DMS53 treated with DMSO at 0.1 percent for 48 hours (cell line): ENCODE data around the gene PKP2.
"Not testable (repeated sequence)": the region's sequence is repeated elsewhere in the genome, so short reads cannot be mapped to it uniquely, and the experiment has no call there.

Source experiments
- DNase-seq: peaks from one replicate; lab custom pipeline; 2025; ENCODE audit not compliant: unreplicated experiment; lab: John Stamatoyannopoulos, UW

The PKP2 gene

DNA sequence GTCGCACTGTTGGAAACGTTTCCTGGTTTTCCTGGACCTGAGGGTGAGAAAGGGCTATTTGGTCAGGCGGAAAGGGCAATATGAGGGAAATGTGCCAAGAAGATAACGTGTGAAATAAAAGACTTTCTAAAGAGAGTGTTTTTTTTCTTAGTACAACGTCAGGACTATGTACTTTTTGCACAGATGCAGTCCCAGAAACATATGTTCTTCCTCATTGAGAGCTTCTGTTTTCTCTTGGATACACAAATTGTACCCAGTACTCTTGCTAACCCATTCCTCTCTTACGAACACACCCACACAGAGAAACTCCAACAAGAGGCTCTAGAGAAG lies 669 bp upstream of the PKP2 start:
- peak; percentile 37 for DNase-seq

DNA sequence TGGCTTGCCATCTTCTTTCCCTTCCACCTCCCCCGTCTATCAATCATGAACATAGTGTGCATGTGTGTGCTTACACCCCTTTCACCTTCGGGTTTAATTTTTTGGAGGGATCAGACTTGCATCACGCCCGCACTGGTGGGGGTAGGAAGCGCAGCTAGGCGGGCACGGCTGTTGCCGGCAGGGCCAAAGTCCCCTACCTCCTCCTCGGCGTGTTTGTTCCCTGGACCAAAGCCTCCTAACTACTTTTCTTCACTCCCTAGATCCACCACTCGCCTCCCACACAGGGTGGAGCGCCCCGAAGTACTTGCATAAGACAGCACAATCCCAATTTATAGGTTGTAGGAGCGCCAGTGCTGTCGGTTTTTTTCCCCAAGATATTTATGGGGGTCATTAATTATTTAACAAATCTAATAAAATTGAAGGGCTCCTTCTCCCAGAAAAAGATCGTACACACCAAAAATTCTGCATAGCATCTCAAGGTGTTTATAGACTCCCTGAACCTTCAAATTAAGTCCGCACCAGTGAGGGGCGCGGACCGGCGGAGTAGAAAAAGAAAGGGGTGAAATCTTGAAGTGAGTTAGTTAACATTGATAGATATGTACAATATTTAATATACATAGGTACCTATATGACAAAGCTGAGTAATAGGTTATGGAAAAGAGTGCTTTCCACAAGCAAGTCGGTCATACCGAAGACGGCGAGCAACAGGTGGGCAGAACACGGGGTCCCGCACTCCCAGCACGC lies 717 bp downstream of the PKP2 start:
- no peak for DNase-seq

DNA sequence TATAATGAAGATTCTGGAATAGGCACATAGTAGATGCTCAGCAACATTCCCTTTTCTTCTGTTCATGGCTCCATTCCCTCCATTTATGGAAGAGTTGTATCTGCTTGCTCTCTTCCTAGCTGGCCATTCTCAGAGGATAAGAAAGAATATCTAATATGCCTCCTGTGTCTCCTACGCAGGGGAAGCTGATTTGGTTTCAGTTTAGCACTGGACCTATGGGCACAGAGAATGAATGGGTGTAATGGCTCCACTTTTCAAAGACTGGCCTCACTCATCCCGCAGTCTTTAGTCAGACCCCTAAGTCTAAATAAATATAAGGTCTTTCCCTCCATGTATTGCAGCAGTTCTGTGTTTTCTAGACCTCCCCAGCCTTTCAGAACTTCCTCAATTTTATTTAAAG lies 2.0 kb downstream of the PKP2 start:
- no peak for DNase-seq

DNA sequence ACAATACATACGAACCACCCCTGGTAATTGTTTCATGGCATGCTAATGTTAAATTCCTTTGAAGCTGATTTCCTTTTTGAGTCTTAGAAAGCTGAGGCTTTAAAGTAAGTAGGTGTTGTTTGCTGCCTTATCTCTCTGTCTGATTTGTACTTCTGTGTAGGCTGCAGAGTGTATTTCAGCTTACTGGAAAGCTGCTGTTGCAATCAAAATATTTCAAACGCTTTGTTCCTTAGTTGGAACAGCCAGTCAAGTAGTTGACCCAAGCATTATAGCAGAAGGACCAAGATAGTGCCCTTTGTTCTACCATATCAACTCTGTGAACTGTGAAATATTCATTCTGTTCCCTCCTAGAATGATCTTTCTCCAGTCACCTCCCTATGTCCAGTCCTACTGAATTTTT lies 3.1 kb downstream of the PKP2 start:
- no peak for DNase-seq

DNA sequence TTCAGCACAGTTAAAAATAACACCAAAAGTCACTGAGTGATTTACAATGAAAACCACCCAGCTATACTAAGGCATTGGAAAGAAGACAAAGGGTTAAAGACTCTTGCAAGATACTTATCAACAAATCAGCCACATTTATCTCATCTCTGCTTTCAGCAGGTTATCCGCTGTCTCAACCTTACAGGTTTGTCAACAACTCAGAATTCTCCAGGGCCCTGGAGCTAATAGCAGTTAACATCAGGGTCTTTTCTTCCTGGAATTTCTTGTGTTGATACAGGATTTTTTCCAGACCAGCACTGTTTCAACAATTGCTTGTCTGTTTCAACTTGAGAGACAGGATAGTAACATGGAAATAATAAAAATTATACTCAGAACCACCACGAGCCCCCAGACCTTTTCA lies 3.5 kb downstream of the PKP2 start:
- DNase-seq, result no peak

DNA sequence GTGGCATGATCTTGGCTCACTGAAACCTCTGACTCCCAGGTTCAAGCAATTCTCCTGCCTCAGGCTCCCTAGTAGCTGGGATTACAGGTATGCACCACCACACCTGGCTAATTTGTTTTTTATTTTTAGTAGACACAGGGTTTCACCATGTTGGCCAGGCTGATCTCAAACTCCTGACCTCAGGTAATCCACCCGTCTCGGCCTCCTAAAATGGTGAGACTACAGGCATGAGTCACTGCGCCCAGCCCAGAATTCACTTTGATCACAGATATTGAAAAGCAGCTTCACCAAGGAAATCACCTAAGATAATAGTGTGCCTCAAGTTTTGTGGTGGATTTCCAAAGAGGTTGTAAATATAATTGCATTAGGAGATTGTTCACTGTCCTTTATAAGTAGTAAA lies 4.2 kb downstream of the PKP2 start:
- DNase-seq, result not testable (repeated sequence)

DNA sequence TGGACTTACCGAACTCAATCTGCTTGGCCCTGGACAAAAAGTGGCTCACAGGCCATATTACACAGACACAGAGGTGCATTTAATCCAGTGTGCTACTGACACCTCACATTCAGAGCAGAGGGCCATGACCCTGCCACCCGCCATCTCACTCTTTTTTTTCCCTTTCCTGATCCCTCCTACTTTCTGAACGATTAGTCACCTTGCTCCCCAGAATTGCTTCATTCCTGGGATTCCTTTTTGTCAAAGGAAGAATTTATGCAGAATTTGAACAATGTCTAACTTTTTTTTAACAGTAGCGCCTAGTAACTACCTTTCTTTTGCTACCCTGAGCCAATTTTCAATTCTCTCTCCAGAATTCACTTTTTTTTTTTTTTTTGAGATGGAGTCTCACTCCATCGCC lies 4.6 kb downstream of the PKP2 start:
- no peak for DNase-seq

DNA sequence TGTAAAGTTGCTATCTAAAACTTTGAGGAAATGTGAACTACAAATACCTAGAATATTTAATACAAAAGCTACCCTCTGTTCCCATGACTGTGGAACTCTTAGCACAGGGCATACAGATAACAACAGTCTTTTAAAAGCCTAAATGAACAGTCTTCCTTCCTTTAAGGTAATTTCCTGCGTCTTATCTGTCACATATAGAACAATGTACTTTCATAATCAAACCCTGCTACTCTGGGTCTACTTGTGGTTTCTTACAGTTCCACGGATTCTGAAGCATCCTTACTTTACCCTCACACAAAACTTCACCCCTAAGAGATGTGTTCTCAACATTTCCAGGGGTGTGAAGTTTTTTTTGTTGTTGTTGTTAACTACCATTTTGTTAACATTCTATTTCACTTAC lies 5.1 kb downstream of the PKP2 start:
- DNase-seq, result no peak

DNA sequence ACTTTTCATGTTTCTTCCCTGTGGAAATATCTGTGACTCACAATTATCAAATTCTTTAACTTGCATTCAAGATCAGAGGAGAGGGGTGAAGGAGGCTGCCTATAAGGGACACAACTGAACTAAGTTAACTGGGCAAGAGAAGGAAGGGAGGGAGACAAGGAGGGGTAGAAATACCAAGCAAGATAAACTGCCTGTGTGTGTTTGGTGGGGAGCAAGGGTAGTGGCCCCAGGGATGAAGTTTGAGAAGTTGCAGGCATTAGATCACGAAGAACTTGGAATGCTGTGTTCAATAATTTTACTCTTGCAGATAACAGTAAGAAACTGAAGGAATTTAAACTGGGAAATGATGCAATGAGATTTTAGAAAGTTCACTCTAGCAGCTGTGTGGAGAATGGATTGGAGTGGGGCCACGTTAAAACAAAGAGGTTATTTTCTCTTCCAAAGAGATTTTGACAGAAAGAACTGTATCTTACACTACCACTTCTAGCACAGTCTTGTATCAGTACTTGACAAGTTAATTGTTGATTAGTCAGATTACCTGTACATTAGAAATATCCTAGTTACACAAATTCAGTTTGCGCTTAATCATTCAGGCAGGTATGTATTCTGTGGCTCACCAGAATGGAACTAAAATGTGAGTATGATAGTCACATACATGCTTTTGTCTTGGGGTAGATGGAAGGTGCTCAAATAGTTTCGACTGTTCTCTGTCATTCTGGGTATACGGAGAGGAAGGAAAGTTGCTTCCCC lies 7.4 kb downstream of the PKP2 start:
- DNase-seq, result no peak

DNA sequence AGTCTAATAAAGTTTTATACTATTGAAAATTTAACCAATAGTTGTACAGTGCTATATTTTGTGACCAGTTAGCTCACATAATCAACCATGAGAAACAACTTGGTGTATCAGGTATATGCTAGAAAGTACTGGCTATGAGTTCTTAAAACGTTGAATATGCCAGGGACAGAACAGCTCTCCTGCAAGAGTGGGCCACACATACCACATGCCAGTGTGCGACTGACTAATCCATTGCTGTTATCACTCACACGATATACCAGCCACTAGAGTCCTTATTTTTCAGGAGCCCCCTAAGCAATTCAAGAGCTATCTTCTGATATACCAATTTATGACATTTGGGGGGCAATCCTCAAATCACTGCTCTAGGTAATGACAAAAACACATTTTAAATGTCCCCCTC lies 9.5 kb downstream of the PKP2 start:
- no peak for DNase-seq

DNA sequence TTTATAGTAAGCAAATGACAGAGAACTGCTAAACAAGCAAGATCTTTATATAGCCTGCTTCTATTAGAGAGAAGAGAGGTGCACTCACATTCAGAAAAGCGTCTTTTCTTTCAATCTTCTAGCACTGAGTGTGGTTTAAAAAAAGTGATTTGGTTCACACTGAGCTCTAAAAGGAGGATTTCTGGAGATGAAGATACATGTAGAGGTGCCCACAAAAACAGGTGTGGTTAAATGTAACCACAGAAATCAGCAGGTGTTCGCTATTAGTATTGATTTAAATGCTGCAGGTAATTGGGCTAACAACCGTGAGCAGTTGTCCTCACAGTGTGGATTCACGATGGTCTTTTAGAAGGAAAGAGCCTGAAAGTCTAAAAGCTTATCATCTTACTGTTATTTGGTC lies 10.7 kb downstream of the PKP2 start:
- DNase-seq, result no peak

DNA sequence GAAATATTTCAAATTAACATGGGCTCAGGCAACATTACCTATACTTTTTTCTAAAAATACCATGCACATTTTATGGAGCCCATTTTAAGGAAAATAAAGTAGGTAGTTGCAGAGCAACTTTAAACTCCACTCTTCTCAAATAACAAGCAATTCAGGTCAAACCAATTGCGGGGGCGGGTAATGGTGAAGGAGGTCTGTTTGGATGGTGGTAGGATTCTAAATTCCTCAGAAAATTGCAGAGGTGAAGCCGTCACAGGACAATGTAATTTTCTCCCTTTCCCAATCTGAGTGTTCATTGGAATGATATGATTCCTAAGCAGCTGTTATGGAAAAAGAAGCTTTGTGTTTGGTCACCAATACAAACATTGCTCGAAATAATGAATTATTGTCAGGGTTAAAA lies 11.6 kb downstream of the PKP2 start:
- DNase-seq, result no peak

DNA sequence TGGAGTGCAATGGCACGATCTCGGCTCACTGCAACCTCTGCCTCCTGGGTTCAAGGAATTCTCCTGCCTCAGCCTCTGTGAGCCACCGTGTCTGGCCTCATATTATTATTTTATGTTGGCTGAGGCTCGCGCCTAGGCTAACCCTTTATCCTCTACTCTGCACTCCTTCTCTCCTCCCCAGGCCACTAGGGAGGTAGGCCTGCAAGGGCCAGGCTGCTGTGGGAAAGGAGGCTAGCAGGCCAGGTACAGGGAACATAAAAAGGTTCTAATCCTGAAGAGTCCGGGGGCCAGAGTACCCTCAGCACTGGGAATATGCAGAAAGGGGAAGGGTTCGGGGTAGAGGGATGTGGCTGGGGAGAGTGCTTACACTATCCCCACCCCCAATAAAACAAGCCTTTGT lies 14.9 kb downstream of the PKP2 start:
- no peak for DNase-seq

DNA sequence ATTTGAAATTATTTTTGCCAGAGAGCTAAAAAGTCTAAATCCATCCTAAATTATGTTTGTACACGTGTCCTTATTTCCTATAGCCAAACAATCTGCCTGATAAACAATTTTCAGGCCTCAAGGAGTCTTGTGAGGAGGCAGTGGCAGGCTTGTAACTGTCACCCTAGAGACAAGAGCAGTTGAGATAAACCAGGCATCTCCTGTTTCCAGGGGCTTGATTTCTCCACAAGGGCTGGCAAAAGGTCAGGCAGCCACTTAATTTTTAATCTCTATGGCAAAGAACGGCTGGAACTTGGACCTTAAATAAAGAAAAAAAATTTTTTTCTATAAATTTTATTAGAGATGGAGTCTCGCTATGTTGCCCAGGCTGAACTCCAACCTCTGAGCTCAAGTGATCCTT lies 15.5 kb downstream of the PKP2 start:
- DNase-seq, result no peak

DNA sequence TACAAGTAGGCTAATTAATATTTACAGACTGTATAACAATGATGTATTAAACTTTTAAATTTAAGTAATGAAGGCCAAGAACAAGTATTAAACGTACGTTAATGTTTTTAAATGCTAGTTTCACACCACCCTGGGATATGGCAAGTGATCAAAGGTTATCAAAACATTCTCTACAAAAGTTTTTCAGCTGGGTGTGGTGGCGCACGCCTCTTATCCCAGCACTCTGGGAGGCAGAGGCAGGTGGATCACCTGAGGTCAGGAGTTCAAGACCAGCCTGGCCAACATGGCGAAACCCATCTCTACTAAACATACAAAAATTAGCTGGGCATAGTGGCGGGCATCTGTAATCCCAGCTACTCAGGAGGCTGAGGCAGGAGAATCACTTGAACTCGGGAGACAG lies 17.5 kb downstream of the PKP2 start:
- not testable (repeated sequence) for DNase-seq

DNA sequence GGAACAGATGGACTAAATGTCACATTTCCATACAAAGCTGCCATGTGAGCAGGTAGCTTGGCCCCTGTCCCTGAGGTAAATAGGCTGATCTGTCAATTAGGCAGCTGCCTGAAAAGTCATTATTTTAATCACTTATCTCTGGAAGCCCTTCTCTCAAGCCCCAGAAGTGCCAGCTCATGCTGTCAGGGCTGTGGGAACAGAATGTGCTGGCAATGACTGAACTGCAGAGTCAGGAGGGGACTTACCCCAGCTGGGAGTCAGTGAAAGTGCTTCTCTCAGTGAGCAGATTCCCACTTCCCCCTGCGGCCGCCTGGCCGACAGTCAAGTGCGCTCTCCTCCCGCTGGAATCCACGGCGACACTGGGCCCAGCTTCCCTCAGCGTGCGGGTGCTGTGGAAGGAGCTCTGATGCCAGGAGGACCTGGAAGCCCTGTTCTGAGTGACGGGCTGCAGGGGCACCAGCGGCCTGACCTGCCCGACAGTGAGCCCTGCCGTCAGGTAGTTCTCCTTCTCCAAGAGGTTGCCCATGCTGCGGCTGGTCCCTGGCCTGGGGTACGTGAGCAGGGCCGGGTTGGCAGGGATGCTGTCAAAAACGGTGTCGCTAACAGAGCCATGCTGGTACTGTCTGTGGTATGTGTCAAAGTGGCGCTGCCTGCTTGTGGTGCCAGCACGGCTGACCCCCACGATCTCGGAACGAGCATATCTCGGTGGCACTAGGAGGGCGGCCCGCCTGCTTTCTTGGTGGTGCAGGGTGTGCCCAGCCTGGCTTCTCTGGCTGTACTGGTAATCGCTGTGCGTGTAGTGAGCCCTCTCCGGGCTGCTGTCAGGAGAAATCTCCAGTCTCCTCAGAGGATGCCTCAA lies 18.7 kb downstream of the PKP2 start:
- no peak for DNase-seq

DNA sequence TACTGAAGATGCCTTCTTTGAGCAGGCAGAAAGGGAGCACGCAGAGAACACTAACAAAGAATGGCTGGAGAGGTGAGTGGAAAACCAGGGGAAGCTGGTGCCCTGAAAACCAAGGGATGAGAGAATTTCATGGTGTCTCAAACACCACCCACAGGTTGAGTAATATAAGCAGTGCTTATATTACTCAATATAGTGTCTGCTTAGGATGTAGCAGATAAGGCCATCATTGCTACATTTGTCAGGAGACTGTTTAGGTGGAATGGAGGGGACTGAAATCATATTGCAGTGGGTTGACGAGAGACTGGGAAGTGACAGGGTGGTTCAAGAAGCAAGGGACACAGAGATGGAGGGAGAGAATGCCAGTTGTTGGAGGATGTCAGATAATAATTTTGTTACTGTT lies 20.6 kb downstream of the PKP2 start:
- no peak for DNase-seq

DNA sequence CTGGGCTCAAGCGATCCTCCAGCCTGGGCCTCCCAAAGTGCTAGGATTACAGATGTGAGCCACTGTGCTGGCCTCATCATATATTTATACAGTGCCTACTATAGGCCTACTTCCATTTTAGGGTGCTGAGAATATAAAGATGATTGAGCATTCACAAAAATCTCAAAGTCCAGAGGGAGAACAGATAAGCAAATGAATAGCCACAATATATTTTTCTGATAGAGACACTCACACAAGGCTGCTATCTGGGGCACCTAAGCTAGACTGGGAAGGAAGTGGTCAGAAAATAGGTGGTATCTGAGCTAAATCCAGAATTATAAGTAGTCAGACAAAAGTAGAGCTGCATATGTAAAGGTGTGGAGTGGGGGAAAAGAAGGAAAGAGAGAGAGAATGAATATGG lies 21.6 kb downstream of the PKP2 start:
- no peak for DNase-seq

DNA sequence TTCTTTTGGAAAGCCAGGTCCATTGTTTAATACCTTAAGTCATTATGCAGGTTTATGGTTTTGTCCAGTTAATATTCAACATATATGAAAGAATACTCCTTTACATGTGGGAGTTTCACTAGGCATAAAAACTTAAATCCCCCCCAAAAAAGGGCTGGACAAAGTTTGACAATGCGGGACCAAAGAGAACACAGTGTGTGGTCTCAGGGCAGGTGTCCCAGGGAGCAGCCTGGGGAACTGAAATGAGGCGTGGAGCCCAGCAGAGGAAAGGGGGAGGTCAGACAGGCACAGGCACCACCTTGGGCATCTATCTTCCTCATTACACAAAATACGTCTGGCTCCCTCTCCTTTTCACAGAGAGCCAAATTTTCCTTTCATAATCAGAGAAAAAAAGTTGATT lies 22.5 kb downstream of the PKP2 start:
- DNase-seq, result no peak

DNA sequence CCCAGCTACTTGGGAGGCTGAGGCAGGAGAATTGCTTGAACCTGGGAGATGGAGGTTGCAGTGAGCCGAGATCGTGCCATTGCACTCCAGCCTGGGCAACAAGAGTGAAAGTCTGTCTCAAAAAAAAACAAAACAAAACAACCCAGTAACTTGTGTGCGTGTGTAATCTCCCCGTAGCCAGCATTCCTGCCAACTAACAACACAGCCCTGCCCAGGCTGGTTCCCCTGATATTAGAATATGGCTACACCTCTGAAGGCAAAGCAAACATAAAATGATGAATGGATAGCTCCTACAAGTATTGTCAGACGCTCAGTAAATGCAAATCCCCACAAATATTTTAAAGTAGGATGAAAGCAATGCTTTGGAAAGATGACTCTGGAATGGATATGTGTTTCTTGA lies 24.2 kb downstream of the PKP2 start:
- DNase-seq, result not testable (repeated sequence)

DNA sequence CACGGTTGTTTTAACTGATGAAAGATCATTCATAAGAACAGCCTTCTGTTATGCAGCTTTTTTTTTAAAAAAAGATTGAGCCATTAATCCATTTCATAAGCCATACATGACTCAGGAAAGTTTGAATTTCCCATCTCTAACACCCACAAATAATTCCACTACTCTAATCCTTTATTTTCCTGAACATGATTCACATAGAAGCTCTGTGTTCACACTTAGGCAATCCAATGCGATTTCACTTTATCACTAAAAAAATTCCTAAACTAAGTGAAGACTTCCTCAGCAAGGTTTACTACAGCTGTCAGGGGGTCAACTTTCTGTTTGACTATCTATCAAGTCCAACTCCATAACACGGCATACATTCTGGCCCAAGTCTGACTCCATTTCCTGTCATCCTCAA lies 25.9 kb downstream of the PKP2 start:
- DNase-seq, result no peak

DNA sequence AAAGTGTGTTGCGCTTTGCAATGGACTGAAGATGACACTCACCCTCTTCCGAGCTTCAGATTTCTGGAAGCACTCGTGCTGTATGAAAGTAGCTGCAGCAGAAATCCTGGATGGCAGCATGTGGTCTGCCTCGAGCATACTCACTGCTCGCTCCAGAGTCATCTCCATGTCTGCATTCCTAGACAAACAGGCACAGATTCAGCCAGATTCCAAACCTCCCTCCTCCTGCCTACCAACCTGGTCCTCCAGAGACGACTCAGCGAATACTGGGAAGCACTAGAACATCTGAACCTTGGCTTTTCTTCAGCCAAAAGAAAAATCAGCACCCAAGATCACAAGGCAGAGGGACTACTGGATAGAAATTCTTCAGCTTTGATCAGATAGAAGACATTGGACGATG lies 27.7 kb downstream of the PKP2 start:
- DNase-seq, result no peak
